ENCODE data around the gene CD58.

Gene CD58

GRCh38 chr1:116508085-116508983 is 62.5 kb downstream of the CD58 start:
- no peak for DNase-seq

GRCh38 chr1:116507631-116508030 is 63.2 kb downstream of the CD58 start:
- no peak for DNase-seq

- DNase-seq, result no peak
These were observed 64.5 kb downstream of the CD58 start for GRCh38 chr1:116506132-116507004.

- DNase-seq, result no peak
These were observed 66.3 kb downstream of the CD58 start for GRCh38 chr1:116504308-116505156.

GRCh38 chr1:116503546-116504307 is 67.1 kb downstream of the CD58 start:
- no peak for DNase-seq

- DNase-seq, result no peak
These were observed 68.0 kb downstream of the CD58 start for GRCh38 chr1:116502671-116503314.

- no peak for DNase-seq
These were observed 69.0 kb downstream of the CD58 start for GRCh38 chr1:116501870-116502244.

- DNase-seq, result no peak
These were observed 69.5 kb downstream of the CD58 start for GRCh38 chr1:116501125-116501869.

GRCh38 chr1:116498789-116499628 is 71.8 kb downstream of the CD58 start:
- DNase-seq, result peak; percentile 37

GRCh38 chr1:116497656-116498055 is 73.2 kb downstream of the CD58 start:
- DNase-seq, result no peak

- no peak for DNase-seq
These were observed 73.9 kb downstream of the CD58 start for GRCh38 chr1:116496898-116497297.

- no peak for DNase-seq
These were observed 74.4 kb downstream of the CD58 start for GRCh38 chr1:116496380-116496779.

- no peak for DNase-seq
These were observed 75.3 kb downstream of the CD58 start for GRCh38 chr1:116495535-116495934.

GRCh38 chr1:116494745-116495144 is 76.1 kb downstream of the CD58 start:
- DNase-seq, result no peak

- DNase-seq, result no peak
These were observed 76.5 kb downstream of the CD58 start for GRCh38 chr1:116494353-116494692.

- DNase-seq, result no peak
These were observed 77.1 kb downstream of the CD58 start for GRCh38 chr1:116493484-116494352.

- no peak for DNase-seq
These were observed 77.8 kb downstream of the CD58 start for GRCh38 chr1:116493036-116493435.

- DNase-seq, result no peak
These were observed 78.4 kb downstream of the CD58 start for GRCh38 chr1:116492358-116492811.
